Activated CD8-positive, alpha-beta memory T cell treated with anti-CD3 and anti-CD28 coated beads for 24 hours (primary cell): Measurements from ENCODE around the gene NSUN4.

Experiments used
- DNase-seq: peaks from one replicate; pipeline ENCODE4 v3.0.0-alpha.2; 2020

The NSUN4 gene

GRCh38 chr1:46368791-46369190 lies 28.2 kb downstream of the NSUN4 start:
- DNase-seq = no peak

GRCh38 chr1:46369542-46370213 lies 29.1 kb downstream of the NSUN4 start:
- DNase-seq = no peak

GRCh38 chr1:46370214-46370633 lies 29.6 kb downstream of the NSUN4 start:
- no peak for DNase-seq

- no peak for DNase-seq
These were observed 31.8 kb downstream of the NSUN4 start for GRCh38 chr1:46372431-46372830.

GRCh38 chr1:46379996-46380395 lies 39.4 kb downstream of the NSUN4 start:
- no peak for DNase-seq

GRCh38 chr1:46380508-46380907 lies 39.9 kb downstream of the NSUN4 start:
- no peak for DNase-seq

GRCh38 chr1:46393510-46393909 lies 52.9 kb downstream of the NSUN4 start:
- no peak for DNase-seq

- DNase-seq = peak; percentile 73
These were observed 53.7 kb downstream of the NSUN4 start, which contains the start of gene FAAH for GRCh38 chr1:46394108-46394871. Gene FAAH (plus strand): TSS chr1:46394317. CDS start chr1:46394349, 32 bp downstream.

GRCh38 chr1:46394872-46395465 lies 54.4 kb downstream of the NSUN4 start:
- DNase-seq = no peak

- DNase-seq = no peak
These were observed 56.1 kb downstream of the NSUN4 start for GRCh38 chr1:46396441-46397398.

- no peak for DNase-seq
These were observed 58.7 kb downstream of the NSUN4 start for GRCh38 chr1:46399307-46399706.

GRCh38 chr1:46400421-46400820 lies 59.8 kb downstream of the NSUN4 start:
- DNase-seq = no peak

GRCh38 chr1:46401154-46401913 lies 60.7 kb downstream of the NSUN4 start:
- no peak for DNase-seq

- DNase-seq = no peak
These were observed 61.5 kb downstream of the NSUN4 start for GRCh38 chr1:46401964-46402626.

GRCh38 chr1:46403916-46404315 lies 63.3 kb downstream of the NSUN4 start:
- DNase-seq = no peak

- no peak for DNase-seq
These were observed 64.0 kb downstream of the NSUN4 start for GRCh38 chr1:46404482-46405196.

- no peak for DNase-seq
These were observed 64.6 kb downstream of the NSUN4 start for GRCh38 chr1:46405197-46405555.

GRCh38 chr1:46405724-46406123 lies 65.1 kb downstream of the NSUN4 start:
- no peak for DNase-seq

GRCh38 chr1:46406881-46407608 lies 66.4 kb downstream of the NSUN4 start:
- no peak for DNase-seq

- DNase-seq = no peak
These were observed 67.0 kb downstream of the NSUN4 start for GRCh38 chr1:46407636-46408035.
